AG10803 (cell line): Measurements from ENCODE around the gene HNRNPC.
"Not testable (repeated sequence)": the region's sequence is repeated elsewhere in the genome, so short reads cannot be mapped to it uniquely, and the experiment has no call there.

Experiments used
- DNase-seq: peaks from one replicate; pipeline ENCODE4 v3.0.0; 2010; ENCODE audit warnings: low read depth
- H3K4me3 ChIP-seq: 2 replicates; pipeline ENCODE4 v1.5.1; 2011; ENCODE audit warnings: mild to moderate bottlenecking, low read length, control low read depth
- CTCF ChIP-seq: conservative IDR thresholded peaks from 2 replicates; pipeline ENCODE4 v1.5.1; 2011; ENCODE audit warnings: mild to moderate bottlenecking, low read length, control low read depth, inconsistent platforms

The HNRNPC gene

GRCh38 chr14:21191261-21191808, 77.9 kb downstream of the HNRNPC start:
- H3K4me3 ChIP-seq, result no peak overlapping the region
- DNase-seq, result no peak
- TF ChIP-seq CTCF, result no peak

- DNase-seq, result no peak
- no peak for TF ChIP-seq CTCF
- no peak overlapping the region for H3K4me3 ChIP-seq
These were observed 83.8 kb downstream of the HNRNPC start for GRCh38 chr14:21185491-21185890.

GRCh38 chr14:21184254-21184653, 85.0 kb downstream of the HNRNPC start:
- TF ChIP-seq CTCF, result no peak
- no peak overlapping the region for H3K4me3 ChIP-seq
- no peak for DNase-seq

GRCh38 chr14:21182166-21182565, 87.1 kb downstream of the HNRNPC start:
- H3K4me3 ChIP-seq, result no peak overlapping the region
- no peak for TF ChIP-seq CTCF
- DNase-seq, result no peak

- TF ChIP-seq CTCF, result no peak
These were observed 98.1 kb downstream of the HNRNPC start for GRCh38 chr14:21171128-21171527.

GRCh38 chr14:21169573-21169972, 99.7 kb downstream of the HNRNPC start:
- no peak for TF ChIP-seq CTCF
- DNase-seq, result no peak
- H3K4me3 ChIP-seq, result no peak overlapping the region

More at GRCh38 chr14:21171128-21171527, 98.1 kb downstream of the HNRNPC start:
- DNase-seq, result no peak
- no peak overlapping the region for H3K4me3 ChIP-seq

GRCh38 chr14:21168055-21168454, 101.2 kb downstream of the HNRNPC start:
- no peak overlapping the region for H3K4me3 ChIP-seq
- no peak for DNase-seq
- TF ChIP-seq CTCF, result no peak

- not testable (repeated sequence) for DNase-seq, H3K4me3 ChIP-seq
These were observed 103.6 kb downstream of the HNRNPC start for GRCh38 chr14:21165670-21166069.

- H3K4me3 ChIP-seq, DNase-seq: not testable (repeated sequence)
These were observed 104.1 kb downstream of the HNRNPC start for GRCh38 chr14:21165002-21165605.
